ENCODE measurements around the gene ITGA7. TPM values are rescaled to one million over a fixed set of nuclear protein-coding genes. Genes with fewer than 3 reads are reported as not detected.

ITGA7 gene
- total RNA-seq, 1 experiment from 2014 or later = 96.2 TPM

DNA sequence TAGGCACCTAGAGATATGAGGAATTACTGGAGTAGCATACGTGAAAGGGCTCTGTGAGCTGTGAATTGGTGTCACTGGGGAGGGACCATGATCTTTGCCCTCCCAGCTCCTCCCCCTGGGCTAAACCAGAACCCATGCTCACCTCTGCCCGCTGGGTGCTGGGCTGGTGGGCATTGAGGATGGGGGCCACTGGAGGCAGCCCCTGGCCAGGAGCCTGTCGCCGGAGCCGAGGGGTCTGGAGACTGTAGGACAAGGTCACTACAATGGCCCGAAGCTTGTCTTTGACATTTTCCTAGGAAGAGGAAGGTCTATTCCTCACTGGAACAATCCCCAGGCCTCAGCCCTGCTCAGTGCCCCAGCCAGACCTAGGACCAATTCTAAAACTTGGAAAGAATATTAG, 11.6 kb downstream of the ITGA7 start (continued):
- no peak for TF ChIP-seq CTCF (IDR thresholded peaks at IDR 0.05)
- TF ChIP-seq ZNF219 (CRISPR knock-in tag; IDR thresholded peaks at IDR 0.05; ENCODE audit: borderline replicate concordance) = no peak
- TF ChIP-seq, protein P1, sequence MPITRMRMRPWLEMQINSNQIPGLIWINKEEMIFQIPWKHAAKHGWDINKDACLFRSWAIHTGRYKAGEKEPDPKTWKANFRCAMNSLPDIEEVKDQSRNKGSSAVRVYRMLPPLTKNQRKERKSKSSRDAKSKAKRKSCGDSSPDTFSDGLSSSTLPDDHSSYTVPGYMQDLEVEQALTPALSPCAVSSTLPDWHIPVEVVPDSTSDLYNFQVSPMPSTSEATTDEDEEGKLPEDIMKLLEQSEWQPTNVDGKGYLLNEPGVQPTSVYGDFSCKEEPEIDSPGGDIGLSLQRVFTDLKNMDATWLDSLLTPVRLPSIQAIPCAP (CRISPR knock-in tag; IDR thresholded peaks at IDR 0.05) = no peak
- no peak for TF ChIP-seq TCF7 (CRISPR knock-in tag; IDR thresholded peaks at IDR 0.05; ENCODE audit: low read depth)
- TF ChIP-seq, protein P2, sequence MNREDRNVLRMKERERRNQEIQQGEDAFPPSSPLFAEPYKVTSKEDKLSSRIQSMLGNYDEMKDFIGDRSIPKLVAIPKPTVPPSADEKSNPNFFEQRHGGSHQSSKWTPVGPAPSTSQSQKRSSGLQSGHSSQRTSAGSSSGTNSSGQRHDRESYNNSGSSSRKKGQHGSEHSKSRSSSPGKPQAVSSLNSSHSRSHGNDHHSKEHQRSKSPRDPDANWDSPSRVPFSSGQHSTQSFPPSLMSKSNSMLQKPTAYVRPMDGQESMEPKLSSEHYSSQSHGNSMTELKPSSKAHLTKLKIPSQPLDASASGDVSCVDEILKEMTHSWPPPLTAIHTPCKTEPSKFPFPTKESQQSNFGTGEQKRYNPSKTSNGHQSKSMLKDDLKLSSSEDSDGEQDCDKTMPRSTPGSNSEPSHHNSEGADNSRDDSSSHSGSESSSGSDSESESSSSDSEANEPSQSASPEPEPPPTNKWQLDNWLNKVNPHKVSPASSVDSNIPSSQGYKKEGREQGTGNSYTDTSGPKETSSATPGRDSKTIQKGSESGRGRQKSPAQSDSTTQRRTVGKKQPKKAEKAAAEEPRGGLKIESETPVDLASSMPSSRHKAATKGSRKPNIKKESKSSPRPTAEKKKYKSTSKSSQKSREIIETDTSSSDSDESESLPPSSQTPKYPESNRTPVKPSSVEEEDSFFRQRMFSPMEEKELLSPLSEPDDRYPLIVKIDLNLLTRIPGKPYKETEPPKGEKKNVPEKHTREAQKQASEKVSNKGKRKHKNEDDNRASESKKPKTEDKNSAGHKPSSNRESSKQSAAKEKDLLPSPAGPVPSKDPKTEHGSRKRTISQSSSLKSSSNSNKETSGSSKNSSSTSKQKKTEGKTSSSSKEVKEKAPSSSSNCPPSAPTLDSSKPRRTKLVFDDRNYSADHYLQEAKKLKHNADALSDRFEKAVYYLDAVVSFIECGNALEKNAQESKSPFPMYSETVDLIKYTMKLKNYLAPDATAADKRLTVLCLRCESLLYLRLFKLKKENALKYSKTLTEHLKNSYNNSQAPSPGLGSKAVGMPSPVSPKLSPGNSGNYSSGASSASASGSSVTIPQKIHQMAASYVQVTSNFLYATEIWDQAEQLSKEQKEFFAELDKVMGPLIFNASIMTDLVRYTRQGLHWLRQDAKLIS (CRISPR knock-in tag; IDR thresholded peaks at IDR 0.05; ENCODE audit: borderline replicate concordance) = no peak
- TF ChIP-seq FOXK1 (CRISPR knock-in tag; IDR thresholded peaks at IDR 0.05) = no peak
- no peak for TF ChIP-seq SOX15 (CRISPR knock-in tag; IDR thresholded peaks at IDR 0.05)
- no peak for TF ChIP-seq ZNF396 (CRISPR knock-in tag; IDR thresholded peaks at IDR 0.05; ENCODE audit: borderline replicate concordance)

GRCh38 chr12:55695349-55695748, 12.4 kb downstream of the ITGA7 start:
- Mint-ChIP-seq H3K27me3 (ENCODE audit: low read depth) (no peaks in the 10 kb centered on the region), H3K36me3 (peaks cover 24% of the 10 kb centered on the region), H3K4me1 (no peaks in the 10 kb centered on the region), H3K27ac (no peak overlapping the region), H3K4me3 (no peak overlapping the region), H3K9me3 (no peaks in the 10 kb centered on the region)
- ChIA-PET CTCF (interaction anchor here (1.4 to 3.1 kb wide), 2 partner anchors 11 to 14 kb away, joined by 5 to 27 read pairs; partner anchors contain the start of gene ITGA7), POLR2A (no interaction called here)
- TF ChIP-seq, protein P3, sequence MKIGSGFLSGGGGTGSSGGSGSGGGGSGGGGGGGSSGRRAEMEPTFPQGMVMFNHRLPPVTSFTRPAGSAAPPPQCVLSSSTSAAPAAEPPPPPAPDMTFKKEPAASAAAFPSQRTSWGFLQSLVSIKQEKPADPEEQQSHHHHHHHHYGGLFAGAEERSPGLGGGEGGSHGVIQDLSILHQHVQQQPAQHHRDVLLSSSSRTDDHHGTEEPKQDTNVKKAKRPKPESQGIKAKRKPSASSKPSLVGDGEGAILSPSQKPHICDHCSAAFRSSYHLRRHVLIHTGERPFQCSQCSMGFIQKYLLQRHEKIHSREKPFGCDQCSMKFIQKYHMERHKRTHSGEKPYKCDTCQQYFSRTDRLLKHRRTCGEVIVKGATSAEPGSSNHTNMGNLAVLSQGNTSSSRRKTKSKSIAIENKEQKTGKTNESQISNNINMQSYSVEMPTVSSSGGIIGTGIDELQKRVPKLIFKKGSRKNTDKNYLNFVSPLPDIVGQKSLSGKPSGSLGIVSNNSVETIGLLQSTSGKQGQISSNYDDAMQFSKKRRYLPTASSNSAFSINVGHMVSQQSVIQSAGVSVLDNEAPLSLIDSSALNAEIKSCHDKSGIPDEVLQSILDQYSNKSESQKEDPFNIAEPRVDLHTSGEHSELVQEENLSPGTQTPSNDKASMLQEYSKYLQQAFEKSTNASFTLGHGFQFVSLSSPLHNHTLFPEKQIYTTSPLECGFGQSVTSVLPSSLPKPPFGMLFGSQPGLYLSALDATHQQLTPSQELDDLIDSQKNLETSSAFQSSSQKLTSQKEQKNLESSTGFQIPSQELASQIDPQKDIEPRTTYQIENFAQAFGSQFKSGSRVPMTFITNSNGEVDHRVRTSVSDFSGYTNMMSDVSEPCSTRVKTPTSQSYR (CRISPR knock-in tag; IDR thresholded peaks at IDR 0.05) = no peak
- no peak for TF ChIP-seq NR1H2 (CRISPR knock-in tag; IDR thresholded peaks at IDR 0.05)
- ATAC-seq = no peak
- no peak for DNase-seq (ENCODE audit: low spot score)

DNA sequence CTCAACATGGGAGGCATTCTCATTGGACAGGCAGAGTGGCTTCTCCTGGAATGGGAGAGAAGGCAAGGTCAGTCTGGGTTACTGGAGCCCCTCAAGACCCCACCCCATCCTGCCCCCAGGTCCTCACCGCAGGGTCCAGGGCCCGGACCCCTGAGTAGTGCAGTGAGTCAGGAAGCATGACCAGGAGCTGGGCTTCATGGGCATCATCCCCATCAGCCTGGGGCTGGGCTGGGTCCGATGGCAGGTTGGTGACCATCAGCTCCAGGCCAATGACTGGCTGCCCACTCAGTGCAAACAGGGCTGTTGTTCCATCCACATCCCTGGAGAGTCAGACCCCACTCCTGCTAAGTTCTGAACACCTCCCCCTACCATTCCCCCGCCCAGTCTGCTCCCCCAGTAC, 13.1 kb downstream of the ITGA7 start:
- ATAC-seq (no peak), DNase-seq (ENCODE audit: low spot score) (no peak)
- Mint-ChIP-seq H3K27ac (no peak overlapping the region), H3K27me3 (ENCODE audit: low read depth) (no peaks in the 10 kb centered on the region), H3K4me1 (no peaks in the 10 kb centered on the region), H3K36me3 (peaks cover 24% of the 10 kb centered on the region), H3K9me3 (no peaks in the 10 kb centered on the region), H3K4me3 (no peak overlapping the region)
- ChIA-PET CTCF (interaction anchor here (1.0 to 3.1 kb wide), 2 partner anchors 12 to 13 kb away, joined by 3 to 27 read pairs; partner anchors contain the start of gene ITGA7), POLR2A (interaction anchor here (0.9 kb wide), 1 partner anchor 10 kb away, joined by 3 read pairs; no protein-coding TSS in a partner anchor)
- TF ChIP-seq ETV6 (CRISPR knock-in tag; IDR thresholded peaks at IDR 0.05) (no peak), ATF6 (CRISPR knock-in tag; IDR thresholded peaks at IDR 0.05) (no peak), FOXK1 (CRISPR knock-in tag; IDR thresholded peaks at IDR 0.05) (no peak), FOXP1 (CRISPR knock-in tag; IDR thresholded peaks at IDR 0.05; ENCODE audit: borderline replicate concordance) (no peak), ZNF138 (CRISPR knock-in tag; conservative IDR thresholded peaks at IDR 0.05) (no peak), TEAD1 (CRISPR knock-in tag; IDR thresholded peaks at IDR 0.05) (no peak)
- TF ChIP-seq, protein P4, sequence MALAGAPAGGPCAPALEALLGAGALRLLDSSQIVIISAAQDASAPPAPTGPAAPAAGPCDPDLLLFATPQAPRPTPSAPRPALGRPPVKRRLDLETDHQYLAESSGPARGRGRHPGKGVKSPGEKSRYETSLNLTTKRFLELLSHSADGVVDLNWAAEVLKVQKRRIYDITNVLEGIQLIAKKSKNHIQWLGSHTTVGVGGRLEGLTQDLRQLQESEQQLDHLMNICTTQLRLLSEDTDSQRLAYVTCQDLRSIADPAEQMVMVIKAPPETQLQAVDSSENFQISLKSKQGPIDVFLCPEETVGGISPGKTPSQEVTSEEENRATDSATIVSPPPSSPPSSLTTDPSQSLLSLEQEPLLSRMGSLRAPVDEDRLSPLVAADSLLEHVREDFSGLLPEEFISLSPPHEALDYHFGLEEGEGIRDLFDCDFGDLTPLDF (CRISPR knock-in tag; IDR thresholded peaks at IDR 0.05) = no peak
- TF ChIP-seq, protein P5, sequence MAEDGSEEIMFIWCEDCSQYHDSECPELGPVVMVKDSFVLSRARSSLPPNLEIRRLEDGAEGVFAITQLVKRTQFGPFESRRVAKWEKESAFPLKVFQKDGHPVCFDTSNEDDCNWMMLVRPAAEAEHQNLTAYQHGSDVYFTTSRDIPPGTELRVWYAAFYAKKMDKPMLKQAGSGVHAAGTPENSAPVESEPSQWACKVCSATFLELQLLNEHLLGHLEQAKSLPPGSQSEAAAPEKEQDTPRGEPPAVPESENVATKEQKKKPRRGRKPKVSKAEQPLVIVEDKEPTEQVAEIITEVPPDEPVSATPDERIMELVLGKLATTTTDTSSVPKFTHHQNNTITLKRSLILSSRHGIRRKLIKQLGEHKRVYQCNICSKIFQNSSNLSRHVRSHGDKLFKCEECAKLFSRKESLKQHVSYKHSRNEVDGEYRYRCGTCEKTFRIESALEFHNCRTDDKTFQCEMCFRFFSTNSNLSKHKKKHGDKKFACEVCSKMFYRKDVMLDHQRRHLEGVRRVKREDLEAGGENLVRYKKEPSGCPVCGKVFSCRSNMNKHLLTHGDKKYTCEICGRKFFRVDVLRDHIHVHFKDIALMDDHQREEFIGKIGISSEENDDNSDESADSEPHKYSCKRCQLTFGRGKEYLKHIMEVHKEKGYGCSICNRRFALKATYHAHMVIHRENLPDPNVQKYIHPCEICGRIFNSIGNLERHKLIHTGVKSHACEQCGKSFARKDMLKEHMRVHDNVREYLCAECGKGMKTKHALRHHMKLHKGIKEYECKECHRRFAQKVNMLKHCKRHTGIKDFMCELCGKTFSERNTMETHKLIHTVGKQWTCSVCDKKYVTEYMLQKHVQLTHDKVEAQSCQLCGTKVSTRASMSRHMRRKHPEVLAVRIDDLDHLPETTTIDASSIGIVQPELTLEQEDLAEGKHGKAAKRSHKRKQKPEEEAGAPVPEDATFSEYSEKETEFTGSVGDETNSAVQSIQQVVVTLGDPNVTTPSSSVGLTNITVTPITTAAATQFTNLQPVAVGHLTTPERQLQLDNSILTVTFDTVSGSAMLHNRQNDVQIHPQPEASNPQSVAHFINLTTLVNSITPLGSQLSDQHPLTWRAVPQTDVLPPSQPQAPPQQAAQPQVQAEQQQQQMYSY (CRISPR knock-in tag; IDR thresholded peaks at IDR 0.05) = no peak
